K562 (cell line): Measurements from ENCODE around the gene FTO. TPM values are rescaled to one million over a fixed set of nuclear protein-coding genes. Genes with fewer than 3 reads are reported as not detected.

Experiments
- ATAC-seq: fragments of 200-7000 bp; cut with Tn5 transposase; 3 replicates; pipeline ENCODE4 v1.9.1; 2020; ENCODE audit warnings: moderate library complexity
- BruUV-seq: library from RNA; stranded (reverse); fragments of 400-500 nt; replicated peaks from 2 replicates; lab custom pipeline; 2021; lab: Mats Ljungman, UMichigan
- CTCF ChIA-PET: fragments of 300-600 bp; formaldehyde crosslinking; extraction: SDS; loops from one replicate; lab custom pipeline; 2021; ENCODE audit warnings: low intra/inter-chr PET ratio; lab: Yijun Ruan, JAX
- POLR2A ChIA-PET: fragments of 300-600, 350-650 bp; sonication (Branson Sonifier 250); formaldehyde crosslinking; extraction: SDS; loops from one replicate; lab custom pipeline; 2021; ENCODE audit warnings: antibody characterized with exemption, inconsistent platforms; lab: Yijun Ruan, JAX
- DNase-seq, 4 experiments: peaks; one replicate each; pipeline versions ENCODE4 v3.0.0 to v3.0.0-alpha.2; 2011 to 2018; ENCODE audit warnings: low spot score in 3 of 4, mixed read lengths in 3 of 4; ENCODE audit errors: extremely low read depth in 1 of 4
- FAIRE-seq: peaks from 2 replicates; lab custom pipeline; 2011; peaks lifted over from hg19 to GRCh38; lab: Jason Lieb, UNC
- H2AFZ ChIP-seq: 2 replicates; pipeline ENCODE4 v1.6.0; 2011; ENCODE audit warnings: low read depth, low read length, control low read depth, inconsistent platforms
- H3K27ac ChIP-seq: fragments of 200-600 bp; 3 replicates; pipeline ENCODE4 v1.8.0; 2011; ENCODE audit warnings: low read depth, mild to moderate bottlenecking, control low read depth, inconsistent platforms, low read length, moderate library complexity, mixed read lengths; ENCODE audit errors: extremely low read depth
- H3K27me3 ChIP-seq, 2 experiments: fragments of 300-600 bp in 1 of 2; 2 replicates in 1 of 2; 3 replicates in 1 of 2; pipeline versions ENCODE4 v1.6.0 to v1.8.0; 2011; ENCODE audit warnings: inconsistent platforms in 2 of 2, low read length in 2 of 2, mild to moderate bottlenecking in 1 of 2, mixed read lengths in 1 of 2, moderate library complexity in 1 of 2; ENCODE audit not compliant: control insufficient read depth in 2 of 2, insufficient read depth in 2 of 2
- H3K36me3 ChIP-seq: fragments of 300-600 bp; 3 replicates; pipeline ENCODE4 v1.8.0; 2011; ENCODE audit warnings: mild to moderate bottlenecking, low read length, inconsistent platforms; ENCODE audit not compliant: control insufficient read depth, insufficient read depth
- H3K4me1 ChIP-seq, 2 experiments: fragments of 200-600 bp in 1 of 2; replicated peaks in 1 of 2; 2 replicates in 1 of 2; 3 replicates in 1 of 2; pipeline versions ENCODE4 v1.5.1 to v1.8.0; 2011; ENCODE audit warnings: inconsistent platforms in 2 of 2, low read length in 2 of 2, mild to moderate bottlenecking in 1 of 2, mixed read lengths in 1 of 2, moderate library complexity in 1 of 2; ENCODE audit not compliant: control insufficient read depth in 2 of 2, insufficient read depth in 2 of 2
- H3K4me2 ChIP-seq: 2 replicates; pipeline ENCODE4 v1.6.1; 2011; ENCODE audit warnings: low read length, control low read depth, inconsistent platforms, mixed read lengths; ENCODE audit not compliant: insufficient read depth
- H3K4me3 ChIP-seq: fragments of 200-600 bp; sonication (generic), shearing (Covaris generic); 2 replicates; pipeline ENCODE4 v1.5.1; 2016; ENCODE audit warnings: control low read depth, inconsistent platforms
- H3K79me2 ChIP-seq: fragments of 200-600 bp; 3 replicates; pipeline ENCODE4 v1.8.0; 2011; ENCODE audit warnings: low read length, inconsistent platforms; ENCODE audit not compliant: control insufficient read depth, insufficient read depth
- H3K9ac ChIP-seq, 2 experiments: 2 replicates each; pipeline versions ENCODE4 v1.6.0 to v1.6.1; 2011; ENCODE audit warnings: low read depth in 2 of 2, low read length in 2 of 2, control low read depth in 1 of 2, inconsistent platforms in 1 of 2, mild to moderate bottlenecking in 1 of 2, mixed read lengths in 1 of 2; ENCODE audit not compliant: insufficient read depth in 1 of 2
- H3K9me1 ChIP-seq: one replicate; pipeline ENCODE4 v1.6.0; 2011; ENCODE audit warnings: inconsistent platforms, mild to moderate bottlenecking, low read length, moderate library complexity; ENCODE audit not compliant: control insufficient read depth, insufficient read depth
- H3K9me3 ChIP-seq: replicated peaks from 2 replicates; pipeline ENCODE4 v1.5.1; 2011; ENCODE audit warnings: low read depth, low read length, inconsistent platforms; ENCODE audit not compliant: control insufficient read depth, insufficient read depth
- H4K20me1 ChIP-seq: replicated peaks from 2 replicates; pipeline ENCODE4 v1.6.1; 2011; ENCODE audit warnings: low read length, inconsistent platforms, mixed read lengths; ENCODE audit not compliant: control insufficient read depth, insufficient read depth
- ATF7 ChIP-seq: fragments of 450-650 bp; IDR thresholded peaks from 2 replicates; pipeline ENCODE4 v1.7.1; 2014; ENCODE audit warnings: mild to moderate bottlenecking, moderate library complexity
- DIDO1 ChIP-seq: fragments of 450-650 bp; IDR thresholded peaks from 2 replicates; pipeline ENCODE4 v1.6.1; 2016; ENCODE audit warnings: low read depth, missing biosample characterization, missing genetic modification characterization
- ESRRA ChIP-seq: fragments of 450-650 bp; IDR thresholded peaks from 2 replicates; pipeline ENCODE4 v1.6.1; 2014; ENCODE audit warnings: low read depth, mild to moderate bottlenecking, moderate library complexity, borderline replicate concordance
- GABPB2 ChIP-seq: fragments of 250-450 bp; sonication (Bioruptor Pico); conservative IDR thresholded peaks from 2 replicates; pipeline ENCODE4 v1.5.1; 2021; ENCODE audit warnings: mild to moderate bottlenecking
- HDAC6 ChIP-seq: IDR thresholded peaks from 2 replicates; pipeline ENCODE4 v1.6.1; 2012; ENCODE audit warnings: low read depth, mild to moderate bottlenecking, control low read depth, inconsistent platforms, low read length, moderate library complexity
- MCM2 ChIP-seq: fragments of 450-650 bp; IDR thresholded peaks from 2 replicates; pipeline ENCODE4 v1.6.1; 2017; ENCODE audit warnings: low read depth, mild to moderate bottlenecking
- NELFE ChIP-seq: IDR thresholded peaks from 2 replicates; pipeline ENCODE4 v1.6.1; 2011; ENCODE audit warnings: mild to moderate bottlenecking; ENCODE audit not compliant: insufficient read depth, insufficient read length
- RB1 ChIP-seq: fragments of 450-650 bp; IDR thresholded peaks from 2 replicates; pipeline ENCODE4 v1.6.1; 2017; ENCODE audit warnings: low read depth, mild to moderate bottlenecking
- SIN3A ChIP-seq, 2 experiments: fragments of 150-350 bp in 1 of 2; IDR thresholded peaks; 2 replicates each; pipeline ENCODE4 v1.6.1; 2011 to 2016; ENCODE audit warnings: borderline replicate concordance in 2 of 2, low read depth in 2 of 2, low read length in 2 of 2, mild to moderate bottlenecking in 2 of 2, moderate library complexity in 2 of 2; ENCODE audit not compliant: control insufficient read depth in 1 of 2
- ZNF384 ChIP-seq: IDR thresholded peaks from 2 replicates; pipeline ENCODE4 v1.6.1; 2012; ENCODE audit warnings: low read depth, low read length, improper control_type of control experiment
- WGBS: fragments of 100-300 bp; shearing (Covaris generic); methylation state at CpG from one replicate; pipeline ENCODE4 v1.1.6; 2016; ENCODE audit warnings: low coverage, mixed read lengths; ENCODE audit not compliant: insufficient coverage; ENCODE audit errors: missing lambda C conversion rate; 5-methylcytosine and 5-hydroxymethylcytosine counted together
- in situ Hi-C: fragments of 300-500 bp; cut with MboI; formaldehyde crosslinking; loops from 4 replicates; pipeline ENCODE4 v1.15.0; 2018; ENCODE audit warnings: inconsistent platforms, mixed read lengths
- intact Hi-C: fragments of 100-400 bp; cut with micrococcal nuclease; formaldehyde crosslinking; loops from 2 replicates; pipeline ENCODE4 v1.14.2; 2022
- polyA plus RNA-seq, 8 experiments: library from polyadenylated mRNA; depleted of rRNA in 4 of 8; stranded (reverse) in 5 of 8; unstranded in 3 of 8; fragments of >200 nt; fragmentation: Nextera tagmentation in 2 of 8; fragmentation: Illumina TruSeq in 1 of 8; extraction: Ambion mirVana in 2 of 8; extraction: Trizol in 1 of 8; gene quantifications; 2 replicates each; pipeline versions ENCODE4 v1.2.1 to v1.2.3, GENCODE V29; 2011 to 2014; ENCODE audit warnings: inconsistent platforms in 1 of 8, missing spikeins in 1 of 8
- total RNA-seq, 7 experiments: library from RNA; depleted of rRNA in 6 of 7; stranded (reverse); fragments of >200 nt in 6 of 7; fragmentation: Illumina TruSeq in 2 of 7; extraction: Trizol in 2 of 7; gene quantifications; 2 replicates each; pipeline versions ENCODE4 v1.2.1 to v1.2.3, GENCODE V29; 2011 to 2021; ENCODE audit warnings: low replicate concordance in 1 of 7
- TF ChIP-seq, protein P1 (sequence below): IDR thresholded peaks from 3 replicates; pipeline ENCODE4 v1.6.1; 2011; ENCODE audit warnings: borderline replicate concordance, mild to moderate bottlenecking, moderate library complexity; ENCODE audit not compliant: insufficient read length; ENCODE audit errors: extremely low read depth
- TF ChIP-seq, protein P2 (sequence below): fragments of 450-650 bp; formaldehyde crosslinking; IDR thresholded peaks from 2 replicates; pipeline ENCODE4 v1.4.0; 2020; ENCODE audit warnings: mild to moderate bottlenecking
- TF ChIP-seq, protein P3 (sequence below), 3 experiments: fragments of 200-800 bp in 1 of 3; sonication (Bioruptor generic) in 1 of 3; sonication (generic) in 1 of 3; formaldehyde crosslinking in 1 of 3; IDR thresholded peaks; 2 replicates each; pipeline versions ENCODE4 v1.6.1 to v1.8.0; 2016 to 2022; ENCODE audit warnings: mild to moderate bottlenecking in 2 of 3, missing compliant biosample characterization in 2 of 3, missing genetic modification characterization in 2 of 3, missing genetic modification reagents in 1 of 3

The FTO gene
- total and polyA plus RNA-seq, 9 of the 15 experiments (the other 6 are each of a cell fraction or from before 2014, with no cell fraction given), result 11.3 to 27.7 (median 25.5) TPM

DNA sequence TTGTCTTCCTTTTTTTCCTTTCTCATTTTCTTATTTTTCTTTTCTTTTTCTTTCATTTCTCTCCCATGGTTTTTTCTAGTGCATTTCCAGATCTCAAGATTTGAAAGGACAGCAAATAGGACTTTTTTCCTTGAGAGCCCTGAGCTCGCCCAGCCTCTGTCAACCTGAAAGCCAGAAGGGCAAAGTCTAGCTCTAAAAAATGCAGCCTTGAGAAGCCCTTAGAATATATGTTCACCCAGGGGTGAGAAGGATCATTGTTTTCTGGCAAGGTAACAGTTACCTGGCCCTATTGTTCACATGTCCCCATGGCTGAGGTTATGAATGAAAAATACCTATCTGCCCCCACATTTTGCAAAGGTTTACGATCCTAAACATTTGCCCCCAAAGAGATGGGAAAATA is 364.3 kb downstream of the FTO start:
- no peaks in the 10 kb centered on the region for H3K36me3 ChIP-seq
- no peaks in the 10 kb centered on the region for H3K9me1 ChIP-seq
- no peak overlapping the region for H3K27ac ChIP-seq
- H3K79me2 ChIP-seq, result no peaks in the 10 kb centered on the region
- no TSS peak for BruUV-seq
- H4K20me1 ChIP-seq, result no peaks in the 10 kb centered on the region
- intact Hi-C loops, result no loop called here
- no peaks in the 10 kb centered on the region for H3K4me1 ChIP-seq
- no peak overlapping the region for H3K4me3 ChIP-seq
- FAIRE-seq, result no peak
- H2AFZ ChIP-seq, result no peak overlapping the region
- ATAC-seq, result no peak
- H3K9ac ChIP-seq, result no peak overlapping the region
- H3K27me3 ChIP-seq, result peaks cover 0 to 4% of the 10 kb centered on the region in 2 experiments; a peak in 1 of 5 replicates
- no peak for DNase-seq
- TF ChIP-seq, protein P1, sequence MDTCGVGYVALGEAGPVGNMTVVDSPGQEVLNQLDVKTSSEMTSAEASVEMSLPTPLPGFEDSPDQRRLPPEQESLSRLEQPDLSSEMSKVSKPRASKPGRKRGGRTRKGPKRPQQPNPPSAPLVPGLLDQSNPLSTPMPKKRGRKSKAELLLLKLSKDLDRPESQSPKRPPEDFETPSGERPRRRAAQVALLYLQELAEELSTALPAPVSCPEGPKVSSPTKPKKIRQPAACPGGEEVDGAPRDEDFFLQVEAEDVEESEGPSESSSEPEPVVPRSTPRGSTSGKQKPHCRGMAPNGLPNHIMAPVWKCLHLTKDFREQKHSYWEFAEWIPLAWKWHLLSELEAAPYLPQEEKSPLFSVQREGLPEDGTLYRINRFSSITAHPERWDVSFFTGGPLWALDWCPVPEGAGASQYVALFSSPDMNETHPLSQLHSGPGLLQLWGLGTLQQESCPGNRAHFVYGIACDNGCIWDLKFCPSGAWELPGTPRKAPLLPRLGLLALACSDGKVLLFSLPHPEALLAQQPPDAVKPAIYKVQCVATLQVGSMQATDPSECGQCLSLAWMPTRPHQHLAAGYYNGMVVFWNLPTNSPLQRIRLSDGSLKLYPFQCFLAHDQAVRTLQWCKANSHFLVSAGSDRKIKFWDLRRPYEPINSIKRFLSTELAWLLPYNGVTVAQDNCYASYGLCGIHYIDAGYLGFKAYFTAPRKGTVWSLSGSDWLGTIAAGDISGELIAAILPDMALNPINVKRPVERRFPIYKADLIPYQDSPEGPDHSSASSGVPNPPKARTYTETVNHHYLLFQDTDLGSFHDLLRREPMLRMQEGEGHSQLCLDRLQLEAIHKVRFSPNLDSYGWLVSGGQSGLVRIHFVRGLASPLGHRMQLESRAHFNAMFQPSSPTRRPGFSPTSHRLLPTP, result no peak
- TF ChIP-seq, protein P2, sequence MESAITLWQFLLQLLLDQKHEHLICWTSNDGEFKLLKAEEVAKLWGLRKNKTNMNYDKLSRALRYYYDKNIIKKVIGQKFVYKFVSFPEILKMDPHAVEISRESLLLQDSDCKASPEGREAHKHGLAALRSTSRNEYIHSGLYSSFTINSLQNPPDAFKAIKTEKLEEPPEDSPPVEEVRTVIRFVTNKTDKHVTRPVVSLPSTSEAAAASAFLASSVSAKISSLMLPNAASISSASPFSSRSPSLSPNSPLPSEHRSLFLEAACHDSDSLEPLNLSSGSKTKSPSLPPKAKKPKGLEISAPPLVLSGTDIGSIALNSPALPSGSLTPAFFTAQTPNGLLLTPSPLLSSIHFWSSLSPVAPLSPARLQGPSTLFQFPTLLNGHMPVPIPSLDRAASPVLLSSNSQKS (CRISPR knock-in tag), result no peak
- TF ChIP-seq DIDO1 (no peak), ESRRA (no peak), RB1 (no peak), GABPB2 (CRISPR knock-in tag) (no peak), NELFE (no peak), ZNF384 (no peak), SIN3A (IDR thresholded peaks at IDR 0.05; ENCODE audit: borderline replicate concordance in 2 of 2, control insufficient read depth in 1 of 2, low read depth in 2 of 2, low read length in 2 of 2) (no peak), HDAC6 (no peak), ATF7 (no peak), MCM2 (no peak)
- TF ChIP-seq, protein P3, sequence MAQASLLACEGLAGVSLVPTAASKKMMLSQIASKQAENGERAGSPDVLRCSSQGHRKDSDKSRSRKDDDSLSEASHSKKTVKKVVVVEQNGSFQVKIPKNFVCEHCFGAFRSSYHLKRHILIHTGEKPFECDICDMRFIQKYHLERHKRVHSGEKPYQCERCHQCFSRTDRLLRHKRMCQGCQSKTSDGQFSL (CRISPR knock-in tag; IDR thresholded peaks at IDR 0.05), result no peak
- TF ChIP-seq, protein P3 (tag; IDR thresholded peaks at IDR 0.05), result no peak
- TF ChIP-seq, all 486 proteins: peak for 0
- in situ Hi-C loops, result no loop called here
- Histone ChIP-seq H3K9me3 (no peaks in the 10 kb centered on the region), H3K4me2 (no peak overlapping the region)
- ChIA-PET CTCF (no interaction called here), POLR2A (no interaction called here)
- WGBS, result 15% methylated on average over 2 of the region's 2 CpGs
